GM12891 (cell line): Measurements from ENCODE around the gene TMEM33.

Experiments
- DNase-seq: peaks from one replicate; pipeline ENCODE4 v3.0.0; 2011; ENCODE audit warnings: low spot score; ENCODE audit not compliant: insufficient read length
- FAIRE-seq: peaks from 2 replicates; lab custom pipeline; 2011; peaks lifted over from hg19 to GRCh38; lab: Jason Lieb, UNC
- PAX5 ChIP-seq: IDR thresholded peaks from 2 replicates; pipeline ENCODE4 v1.6.1; 2011; ENCODE audit warnings: low read length, moderate library complexity, mild to moderate bottlenecking; ENCODE audit not compliant: insufficient read depth, severe bottlenecking
- POLR2A ChIP-seq: IDR thresholded peaks from 2 replicates; pipeline ENCODE4 v1.6.1; 2011; ENCODE audit warnings: low read depth, low read length, control low read depth
- POLR2AphosphoS5 ChIP-seq: IDR thresholded peaks from 2 replicates; pipeline ENCODE4 v1.6.1; 2011; ENCODE audit warnings: low read depth, low read length, control low read depth
- POU2F2 ChIP-seq: IDR thresholded peaks from 2 replicates; pipeline ENCODE4 v1.6.1; 2011; ENCODE audit warnings: low read depth, mild to moderate bottlenecking, control low read depth, low read length, moderate library complexity
- SPI1 ChIP-seq: IDR thresholded peaks from 2 replicates; pipeline ENCODE4 v1.6.1; 2011; ENCODE audit warnings: low read depth, low read length, control low read depth
- TAF1 ChIP-seq: IDR thresholded peaks from 2 replicates; pipeline ENCODE4 v1.6.1; 2011; ENCODE audit warnings: low read depth, low read length, control low read depth

TMEM33 gene

GRCh38 chr4:41935652-41936021 is 408 bp downstream of the TMEM33 start:
- DNase-seq = peak; percentile 9
- FAIRE-seq = peak; percentile 70
- no peak for TF ChIP-seq PAX5
- TF ChIP-seq SPI1 = no peak
- no peak for TF ChIP-seq POLR2AphosphoS5
- no peak for TF ChIP-seq POLR2A
- TF ChIP-seq POU2F2 = no peak

GRCh38 chr4:41939016-41939626 is 3.9 kb downstream of the TMEM33 start:
- FAIRE-seq = no peak
- no peak for TF ChIP-seq POLR2A
- no peak for TF ChIP-seq SPI1
- no peak for TF ChIP-seq TAF1
- no peak for TF ChIP-seq POU2F2
- TF ChIP-seq POLR2AphosphoS5 = no peak
- TF ChIP-seq PAX5 = no peak
- no peak for DNase-seq

- TF ChIP-seq PAX5 = no peak
- TF ChIP-seq TAF1 = no peak
- TF ChIP-seq POU2F2 = no peak
- no peak for TF ChIP-seq POLR2A
- TF ChIP-seq POLR2AphosphoS5 = no peak
- no peak for TF ChIP-seq SPI1
- DNase-seq = no peak
- no peak for FAIRE-seq
Measured at GRCh38 chr4:41940834-41941233, 5.6 kb downstream of the TMEM33 start.

GRCh38 chr4:41943506-41943905 is 8.3 kb downstream of the TMEM33 start:
- TF ChIP-seq POU2F2 (no peak), TAF1 (no peak), POLR2AphosphoS5 (no peak), PAX5 (no peak), SPI1 (no peak), POLR2A (no peak)
- DNase-seq (no peak), FAIRE-seq (no peak)

GRCh38 chr4:41944089-41944488 is 8.9 kb downstream of the TMEM33 start:
- no peak for TF ChIP-seq PAX5
- no peak for TF ChIP-seq SPI1
- no peak for TF ChIP-seq TAF1
- TF ChIP-seq POLR2AphosphoS5 = no peak
- DNase-seq (no peak), FAIRE-seq (no peak)

- FAIRE-seq (no peak), DNase-seq (no peak)
- TF ChIP-seq POLR2AphosphoS5 (no peak), POLR2A (no peak), PAX5 (no peak), POU2F2 (no peak), TAF1 (no peak), SPI1 (no peak)
Measured at GRCh38 chr4:41949531-41949930, 14.3 kb downstream of the TMEM33 start.

GRCh38 chr4:41957634-41958033 is 22.4 kb downstream of the TMEM33 start:
- FAIRE-seq = peak; percentile 20
- no peak for DNase-seq
- no peak for TF ChIP-seq POLR2A
- no peak for TF ChIP-seq POU2F2
- TF ChIP-seq POLR2AphosphoS5 = no peak
- TF ChIP-seq SPI1 = no peak
- no peak for TF ChIP-seq PAX5
- TF ChIP-seq TAF1 = no peak

GRCh38 chr4:41963105-41963504 is 27.9 kb downstream of the TMEM33 start:
- no peak for TF ChIP-seq TAF1
- TF ChIP-seq POU2F2 = no peak
- no peak for TF ChIP-seq POLR2A
- no peak for TF ChIP-seq POLR2AphosphoS5
- TF ChIP-seq SPI1 = no peak
- no peak for TF ChIP-seq PAX5
- DNase-seq (no peak), FAIRE-seq (no peak)

- DNase-seq = no peak
- no peak for FAIRE-seq
- no peak for TF ChIP-seq PAX5
- TF ChIP-seq SPI1 = no peak
Measured at GRCh38 chr4:41964401-41964800, 29.2 kb downstream of the TMEM33 start.

GRCh38 chr4:41967392-41967791 is 32.2 kb downstream of the TMEM33 start:
- no peak for DNase-seq
- FAIRE-seq = no peak
- TF ChIP-seq TAF1 (no peak), SPI1 (no peak), POLR2A (no peak), PAX5 (no peak), POLR2AphosphoS5 (no peak), POU2F2 (no peak)
